Pancreas (tissue), 10 donors: ENCODE measurements around the gene ME1. TPM values are rescaled to one million over a fixed set of nuclear protein-coding genes. Genes with fewer than 3 reads are reported as not detected.

ENCODE experiments used
- ATAC-seq, 4 donors: fragments of 200-7000 bp; cut with Tn5 transposase; one replicate each; pipeline versions ENCODE4 v1.8.0 to v1.9.1; 2020; ENCODE audit warnings: mild to moderate bottlenecking in 4 of 4, moderate library complexity in 4 of 4
- DNase-seq, 6 donors: peaks; one replicate each; pipeline ENCODE4 v3.0.0-alpha.2; 2020
- FAIRE-seq: peaks from 2 replicates; lab custom pipeline; 2012; peaks lifted over from hg19 to GRCh38; lab: Jason Lieb, UNC
- H3K27ac ChIP-seq, 4 donors: fragments of 200-600 bp; sonication (generic); 1 replicate in 3 of 4; 2 replicates in 1 of 4; pipeline versions ENCODE4 v1.5.0 to v1.8.0; 2020
- H3K27me3 ChIP-seq, 4 donors: fragments of 200-600 bp; one replicate each; pipeline ENCODE4 v1.8.0; 2021
- H3K36me3 ChIP-seq, 3 donors: fragments of 200-600 bp; sonication (generic) in 1 of 3; one replicate each; pipeline versions ENCODE4 v1.5.0 to v1.8.0; 2020 to 2021
- H3K4me1 ChIP-seq, 3 donors: fragments of 200-600 bp; one replicate each; pipeline ENCODE4 v1.8.0; 2021
- H3K4me3 ChIP-seq, 4 donors: fragments of 200-600 bp; sonication (generic) in 2 of 4; one replicate each; pipeline versions ENCODE4 v1.5.0 to v1.8.0; 2020 to 2021
- H3K9me3 ChIP-seq, 4 donors: fragments of 200-600 bp; one replicate each; pipeline ENCODE4 v1.8.0; 2021
- CTCF ChIP-seq, 4 donors: fragments of 200-600 bp; sonication (generic) in 3 of 4; IDR thresholded peaks; one replicate each; pipeline versions ENCODE4 v1.5.0 to v1.8.0; 2021; ENCODE audit warnings: antibody characterized with exemption in 4 of 4
- WGBS, 2 donors: extraction: QIAGEN DNeasy Blood & Tissue Kit; methylation state at CpG; one replicate each; pipeline ENCODE4 v1.1.7; 2013; 5-methylcytosine and 5-hydroxymethylcytosine counted together
- intact Hi-C, 3 donors: fragments of 100-400 bp; cut with DNase I; formaldehyde crosslinking; loops; one replicate each; pipeline versions ENCODE4 v1.11.1 to v1.14.2; 2022
- polyA plus RNA-seq, 2 donors: library from polyadenylated mRNA; stranded (reverse); fragments of 200-250 nt; gene quantifications; one replicate each; pipeline ENCODE4 v1.2.3, GENCODE V29; 2013
- total RNA-seq, 6 donors: library from RNA; stranded (reverse); fragmentation: NEBNext Ultra II Directional in 4 of 6; extraction: Animal tissue kit (Norgen Biotek cat#: 25700) in 4 of 6; gene quantifications; one replicate each; pipeline versions ENCODE4 v1.2.1 to v1.2.4, GENCODE V29; 2021 to 2023
- donor health status: healthy with polysubstance abuse.
- donor health status: DM: no; HTN: no; CAD: no; lungs with moderate emphysema.
- donor health status: DM: no; HTN: no; CAD: no.
- donor health status: control.
- donor health status: control.
- donor health status: Bipolar disorder and iron deficiency.
- donor health status: DM: yes; HTN: yes; CAD: no.
- donor health status: DM: no; HTN: no; CAD: no.
- donor health status: DM: no; HTN: no; CAD: no.
- donor health status: DM: yes; HTN: yes; CAD: no.

ME1 gene
- total and polyA plus RNA-seq, 8 donors, result 1.5 to 4.6 (median 3.1) TPM

GRCh38 chr6:83381949-83382348, 48.9 kb downstream of the ME1 start:
- peaks cover 0 to 3% (median 0%) of the 10 kb centered on the region in 3 donors for H3K4me1 ChIP-seq
- H3K27ac ChIP-seq, result no peak overlapping the region
- H3K27me3 ChIP-seq, result no peaks in the 10 kb centered on the region
- no peak overlapping the region for H3K4me3 ChIP-seq
- no peaks in the 10 kb centered on the region for H3K36me3 ChIP-seq
- DNase-seq, result no peak
- FAIRE-seq, result no peak
- no peaks in the 10 kb centered on the region for H3K9me3 ChIP-seq
- WGBS, 2 donors, result 81 to 93% methylated on average over 2 of the region's 2 CpGs
- intact Hi-C loops, result no loop called here
- ATAC-seq, result no peak
- TF ChIP-seq CTCF (IDR thresholded peaks at IDR 0.05), result no peak

GRCh38 chr6:83378621-83379388, 52.0 kb downstream of the ME1 start:
- Histone ChIP-seq H3K27ac (no peak overlapping the region), H3K4me3 (no peak overlapping the region), H3K27me3 (no peaks in the 10 kb centered on the region), H3K36me3 (no peaks in the 10 kb centered on the region), H3K9me3 (no peaks in the 10 kb centered on the region), H3K4me1 (peaks cover 0 to 3% (median 0%) of the 10 kb centered on the region in 3 donors)
- intact Hi-C loops, result no loop called here
- ATAC-seq (no peak), DNase-seq (no peak), FAIRE-seq (peak; percentile 29)
- TF ChIP-seq CTCF (IDR thresholded peaks at IDR 0.05), result no peak

GRCh38 chr6:83371423-83371822, 59.4 kb downstream of the ME1 start:
- no peak for ATAC-seq

GRCh38 chr6:83370567-83370966, 60.3 kb downstream of the ME1 start:
- intact Hi-C loops, result no loop called here
- DNase-seq (no peak), ATAC-seq (no peak), FAIRE-seq (no peak)
- Histone ChIP-seq H3K4me1 (peaks cover 0 to 6% (median 0%) of the 10 kb centered on the region in 3 donors), H3K9me3 (no peaks in the 10 kb centered on the region), H3K36me3 (no peaks in the 10 kb centered on the region), H3K27ac (no peak overlapping the region), H3K27me3 (no peaks in the 10 kb centered on the region), H3K4me3 (no peak overlapping the region)
- WGBS, 2 donors, result 92 to 94% methylated on average over 3 of the region's 3 CpGs
- TF ChIP-seq CTCF (IDR thresholded peaks at IDR 0.05), result no peak

More at GRCh38 chr6:83371423-83371822, 59.4 kb downstream of the ME1 start:
- no peak for TF ChIP-seq CTCF (IDR thresholded peaks at IDR 0.05)
- H3K27ac ChIP-seq, result no peak overlapping the region
- H3K9me3 ChIP-seq, result no peaks in the 10 kb centered on the region
- no peaks in the 10 kb centered on the region for H3K36me3 ChIP-seq
- WGBS, 2 donors, result 39 to 40% methylated on average over 3 of the region's 3 CpGs
- intact Hi-C loops, result no loop called here
- FAIRE-seq, result no peak
- no peak overlapping the region for H3K4me3 ChIP-seq
- H3K4me1 ChIP-seq, result peaks cover 0 to 6% (median 0%) of the 10 kb centered on the region in 3 donors
- H3K27me3 ChIP-seq, result no peaks in the 10 kb centered on the region
- no peak for DNase-seq

GRCh38 chr6:83369692-83370091, 61.2 kb downstream of the ME1 start:
- 79 to 82% methylated on average over 3 of the region's 3 CpGs for WGBS, 2 donors
- Histone ChIP-seq H3K27me3 (no peaks in the 10 kb centered on the region), H3K4me1 (peaks cover 0 to 6% (median 0%) of the 10 kb centered on the region in 3 donors), H3K9me3 (no peaks in the 10 kb centered on the region), H3K27ac (no peak overlapping the region), H3K4me3 (no peak overlapping the region), H3K36me3 (no peaks in the 10 kb centered on the region)
- intact Hi-C loops, result no loop called here
- no peak for ATAC-seq
- no peak for FAIRE-seq
- no peak for DNase-seq
- no peak for TF ChIP-seq CTCF (IDR thresholded peaks at IDR 0.05)
